HG03108 (cell line): ENCODE results near the gene TSSK6.
"Not testable (repeated sequence)": the region's sequence is repeated elsewhere in the genome, so short reads cannot be mapped to it uniquely, and the experiment has no call there.

Experiments
- ATAC-seq: cut with Tn5 transposase; IDR thresholded peaks from one replicate; pipeline ENCODE4 v1.9.1; 2021; ENCODE audit warnings: moderate library complexity; ENCODE audit not compliant: unreplicated experiment

The TSSK6 gene

DNA sequence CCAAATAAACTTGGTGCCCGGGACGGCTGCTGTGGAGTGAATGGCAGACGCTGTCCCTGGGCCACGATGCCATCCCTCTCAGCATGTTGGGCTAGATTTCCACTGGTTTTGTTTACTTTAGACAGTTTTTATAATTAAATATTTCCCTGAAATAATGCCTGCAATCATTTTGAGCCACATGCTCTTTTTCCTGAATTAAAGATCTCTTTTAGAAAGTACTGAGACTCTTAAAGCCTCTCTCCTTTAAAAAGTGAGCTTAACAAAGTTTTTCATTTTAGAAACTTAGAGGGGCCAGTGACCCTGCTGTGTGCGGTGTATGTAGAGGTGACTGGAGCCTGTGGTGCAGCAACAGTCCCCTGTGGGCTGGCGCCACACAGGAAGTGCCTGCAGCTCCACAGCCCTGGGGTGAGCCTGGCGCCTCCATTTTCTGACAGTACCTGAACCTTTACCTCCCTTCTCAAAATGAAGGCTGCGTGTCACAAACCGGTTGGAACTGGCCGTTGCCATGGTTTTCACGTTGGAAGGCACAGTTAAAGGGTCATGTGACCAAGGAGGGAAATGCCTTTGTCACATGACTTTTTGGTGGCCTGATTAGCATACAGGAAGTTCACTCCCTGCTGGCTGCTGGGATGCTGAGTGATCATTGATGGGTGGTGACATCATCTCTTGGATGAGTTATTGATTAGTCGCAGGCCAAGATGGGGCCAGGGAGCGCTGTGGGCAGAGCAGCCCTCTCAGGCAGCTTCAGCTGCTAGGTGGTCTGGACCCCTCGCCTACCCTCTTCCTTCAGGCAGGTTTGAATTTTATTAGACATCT, 26.3 kb downstream of the TSSK6 start:
- peak; percentile 43 for ATAC-seq

- no peak for ATAC-seq
These were observed 27.1 kb downstream of the TSSK6 start for GRCh38 chr19:19487950-19488874.

DNA sequence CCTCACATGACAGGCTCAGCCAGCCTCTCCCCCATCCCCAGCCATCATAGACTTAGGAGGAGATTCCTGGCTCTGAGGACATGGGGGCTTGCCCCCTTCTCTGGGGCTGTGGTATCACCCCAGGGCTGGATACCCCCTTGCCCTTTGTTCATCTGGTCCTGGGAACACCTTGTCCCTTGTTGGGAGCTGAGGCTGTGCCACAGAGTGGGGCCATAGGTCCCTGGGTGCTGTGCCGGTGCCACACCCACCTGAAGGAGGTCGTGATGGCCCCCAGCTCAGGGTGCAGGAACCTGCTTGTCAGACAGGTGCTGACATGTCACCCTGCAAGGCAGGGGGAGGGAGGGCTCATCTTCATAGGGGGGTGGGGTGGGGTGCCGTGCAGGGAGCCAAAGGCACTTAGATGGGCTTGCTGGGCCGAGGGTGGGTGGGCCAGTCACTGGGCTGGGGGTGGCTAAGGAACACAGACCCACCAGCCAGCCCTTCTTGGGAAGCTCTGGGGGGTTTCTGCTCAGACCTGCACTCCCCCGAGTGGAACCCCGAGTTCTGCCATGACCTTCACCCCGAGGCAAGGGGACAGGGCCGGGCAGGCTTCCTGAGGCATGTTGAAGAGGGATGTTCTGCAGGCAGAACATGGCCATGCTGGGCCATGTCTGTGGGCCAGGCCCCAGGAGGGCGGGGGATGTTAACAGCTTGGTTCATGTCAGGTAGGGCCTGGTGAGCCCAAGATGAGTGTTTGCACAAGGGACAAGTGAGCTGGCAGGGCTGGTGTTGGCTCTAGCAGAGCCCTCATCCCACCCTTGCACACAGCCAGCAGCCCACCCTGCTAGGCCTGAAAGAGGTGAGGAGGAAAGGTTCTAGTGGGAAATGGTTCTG, 28.0 kb downstream of the TSSK6 start:
- ATAC-seq: no peak

- no peak for ATAC-seq
These were observed 28.8 kb downstream of the TSSK6 start for GRCh38 chr19:19486343-19487076.

DNA sequence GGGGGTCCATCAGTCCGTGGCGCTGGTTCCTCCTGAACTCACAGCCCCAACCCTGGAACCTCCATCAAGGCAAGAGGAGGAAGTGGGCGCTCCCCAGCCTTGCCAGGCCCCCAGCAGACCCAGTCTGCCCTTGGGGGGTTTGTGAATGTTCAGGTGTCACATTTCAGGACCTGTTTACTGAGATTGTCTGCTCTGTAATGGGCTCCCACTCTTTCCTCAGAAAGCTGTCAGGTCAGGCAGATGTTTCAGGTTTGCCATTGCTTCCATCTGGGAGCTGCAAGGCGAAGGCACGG, 29.4 kb downstream of the TSSK6 start:
- ATAC-seq: no peak

DNA sequence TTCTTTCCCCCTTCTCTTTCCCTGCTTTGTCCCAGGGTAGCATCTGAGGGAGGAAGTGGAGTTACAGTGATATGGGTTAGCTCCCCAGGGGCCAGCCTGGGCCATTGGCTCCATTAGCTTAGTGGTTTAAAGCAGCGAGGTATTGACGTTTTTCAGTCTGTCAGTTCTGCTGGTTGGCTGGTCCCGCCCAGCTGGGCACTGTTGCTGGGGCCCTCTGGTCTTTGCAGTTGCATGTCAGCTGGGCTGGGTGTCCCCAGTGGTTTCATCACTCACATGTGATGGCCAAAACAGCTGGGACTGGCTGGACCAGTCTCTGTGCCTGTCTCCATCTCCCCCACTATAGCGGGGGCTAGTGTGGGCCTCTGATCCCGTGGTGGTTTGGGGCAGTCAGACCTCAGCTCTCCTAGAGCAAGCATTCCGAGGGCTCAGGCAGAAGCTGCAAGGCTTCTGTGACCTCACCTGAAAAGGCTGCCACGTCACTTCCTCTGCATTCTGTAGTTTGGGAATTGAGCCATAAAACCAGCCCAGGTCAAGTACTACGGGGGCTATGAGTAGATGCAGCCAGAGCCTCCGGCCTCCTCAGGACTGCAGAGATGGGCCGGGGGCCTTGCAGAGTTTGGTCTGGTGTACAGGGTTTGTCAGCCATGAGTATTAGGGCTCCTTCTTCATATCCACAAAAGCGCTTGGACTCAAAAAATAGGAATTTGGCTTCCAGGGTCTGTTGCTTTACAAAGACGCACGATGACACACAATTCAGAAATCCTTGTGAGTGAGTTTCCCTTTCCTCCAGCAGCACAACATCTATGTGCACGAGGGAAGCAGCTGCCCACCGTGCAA, 30.0 kb downstream of the TSSK6 start:
- ATAC-seq: peak; percentile 32

- no peak for ATAC-seq
These were observed 32.3 kb downstream of the TSSK6 start for GRCh38 chr19:19482809-19483596.

- peak; percentile 36 for ATAC-seq
These were observed 34.7 kb downstream of the TSSK6 start for GRCh38 chr19:19480688-19481087.

- no peak for ATAC-seq
These were observed 37.5 kb downstream of the TSSK6 start for GRCh38 chr19:19477705-19478383.

GRCh38 chr19:19475849-19476828, 39.2 kb downstream of the TSSK6 start:
- no peak for ATAC-seq

DNA sequence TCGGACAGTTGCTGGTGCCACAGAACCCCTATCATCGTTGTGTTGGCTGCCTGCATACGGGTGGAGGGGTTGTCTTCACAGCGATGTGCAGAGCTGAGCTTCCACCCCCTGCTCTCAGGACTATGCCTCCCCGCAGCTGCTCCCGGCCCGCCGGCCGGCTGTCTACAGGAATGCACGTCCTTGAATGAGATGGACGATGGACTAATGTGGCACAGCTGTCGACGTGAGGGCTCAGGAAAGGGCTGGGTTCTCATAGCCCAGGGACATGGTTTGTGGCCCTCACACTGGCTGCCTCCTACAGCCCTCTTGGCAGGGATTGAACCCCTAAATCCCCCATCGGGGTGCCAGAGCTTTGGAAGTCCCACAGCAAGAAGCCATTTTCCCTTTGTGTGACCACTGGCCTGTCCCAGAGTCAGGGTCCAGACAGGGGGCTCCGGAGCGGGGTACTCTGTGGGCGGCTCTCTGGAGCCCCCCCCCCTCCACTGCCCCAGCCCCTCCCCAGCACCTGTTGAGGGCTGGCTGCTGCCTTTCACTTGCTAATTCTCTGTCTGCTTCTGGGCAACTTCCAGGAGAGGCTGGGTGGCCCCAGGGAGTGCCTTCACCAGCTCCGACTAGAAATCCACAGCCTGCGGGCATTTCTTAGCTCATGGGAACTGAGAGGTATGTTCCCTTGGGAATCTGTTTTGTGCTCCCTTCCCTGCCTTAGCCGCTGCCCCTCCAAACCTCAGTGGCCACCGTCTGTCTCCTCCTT, 40.2 kb downstream of the TSSK6 start:
- no peak for ATAC-seq

DNA sequence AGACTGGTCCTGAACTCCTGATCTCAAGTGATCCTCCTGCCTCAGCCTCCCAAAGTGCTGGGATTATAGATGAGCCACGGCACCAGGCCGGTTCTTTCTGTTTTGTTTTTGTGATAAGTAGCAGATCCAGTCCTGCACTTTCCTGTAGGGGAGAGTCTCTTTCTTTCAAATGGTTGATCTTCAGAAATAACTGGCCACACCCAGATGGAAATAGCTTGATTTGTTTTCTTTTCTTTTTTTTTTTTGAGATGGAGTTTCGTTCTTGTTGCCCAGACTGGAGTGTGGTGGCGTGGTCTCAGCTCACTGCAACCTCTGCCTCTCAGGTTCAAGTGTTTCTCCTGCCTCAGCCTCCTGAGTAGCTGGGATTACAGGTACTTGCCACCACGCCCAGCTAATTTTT, 43.2 kb downstream of the TSSK6 start:
- not testable (repeated sequence) for ATAC-seq

DNA sequence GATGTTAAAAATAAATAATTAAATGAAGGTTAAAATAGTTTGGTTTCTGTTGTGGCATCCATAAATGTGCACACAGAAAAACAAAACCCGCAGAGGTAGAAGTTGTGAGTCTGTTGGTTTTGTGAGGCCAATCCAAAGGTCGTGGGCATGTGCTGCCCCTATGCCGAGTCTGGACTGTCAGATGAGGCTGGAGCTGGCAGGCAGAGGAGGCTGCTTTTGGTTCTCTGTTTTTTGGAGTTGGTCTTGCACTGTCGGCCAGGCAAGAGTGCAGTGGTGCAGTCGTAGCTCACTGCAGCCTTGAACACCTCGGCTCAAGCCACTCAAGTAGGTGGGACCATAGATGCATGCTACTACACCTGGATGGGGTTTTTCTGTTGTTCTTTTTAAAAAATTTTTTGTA, 43.7 kb downstream of the TSSK6 start:
- no peak for ATAC-seq

- ATAC-seq: no peak
These were observed 44.8 kb downstream of the TSSK6 start for GRCh38 chr19:19470579-19470978.

- no peak for ATAC-seq
These were observed 46.8 kb downstream of the TSSK6 start for GRCh38 chr19:19468424-19469050.

- no peak for ATAC-seq
These were observed 49.1 kb downstream of the TSSK6 start for GRCh38 chr19:19466201-19466600.
